ENCODE results near the gene PPP2R2D. TPM values are rescaled to one million over a fixed set of nuclear protein-coding genes. Genes with fewer than 3 reads are reported as not detected.
A peak's percentile ranks its signal among the peaks of the same experiment; 100 is the strongest.
"Not testable (repeated sequence)": the region's sequence is repeated elsewhere in the genome, so short reads cannot be mapped to it uniquely, and the experiment has no call there.

PPP2R2D gene
- total RNA-seq, 1 experiment from 2014 or later = 21.3 TPM

GRCh38 chr10:131948501-131948900, 47.7 kb downstream of the PPP2R2D start:
- no peak for DNase-seq (ENCODE audit: low spot score)

GRCh38 chr10:131949041-131949862, 48.4 kb downstream of the PPP2R2D start:
- no peak for DNase-seq (ENCODE audit: low spot score)

DNA sequence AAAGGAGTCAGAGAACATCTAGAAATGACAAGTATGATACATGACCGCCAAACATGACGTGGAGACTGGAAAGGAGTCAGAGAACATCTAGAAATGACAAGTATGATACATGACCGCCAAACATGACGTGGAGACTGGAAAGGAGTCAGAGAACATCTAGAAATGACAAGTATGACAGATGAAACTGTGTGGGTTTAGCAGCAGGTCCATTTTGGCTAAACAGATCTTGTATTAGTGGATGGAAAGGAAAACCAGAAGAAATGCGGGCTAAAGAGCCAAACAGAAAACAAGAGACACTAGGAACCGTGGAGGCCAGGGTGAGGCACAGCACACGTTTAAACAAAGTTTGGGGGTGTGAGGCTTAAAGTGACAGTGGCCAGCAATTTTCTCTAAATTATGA, 49.1 kb downstream of the PPP2R2D start:
- DNase-seq (ENCODE audit: low spot score) = not testable (repeated sequence)

DNA sequence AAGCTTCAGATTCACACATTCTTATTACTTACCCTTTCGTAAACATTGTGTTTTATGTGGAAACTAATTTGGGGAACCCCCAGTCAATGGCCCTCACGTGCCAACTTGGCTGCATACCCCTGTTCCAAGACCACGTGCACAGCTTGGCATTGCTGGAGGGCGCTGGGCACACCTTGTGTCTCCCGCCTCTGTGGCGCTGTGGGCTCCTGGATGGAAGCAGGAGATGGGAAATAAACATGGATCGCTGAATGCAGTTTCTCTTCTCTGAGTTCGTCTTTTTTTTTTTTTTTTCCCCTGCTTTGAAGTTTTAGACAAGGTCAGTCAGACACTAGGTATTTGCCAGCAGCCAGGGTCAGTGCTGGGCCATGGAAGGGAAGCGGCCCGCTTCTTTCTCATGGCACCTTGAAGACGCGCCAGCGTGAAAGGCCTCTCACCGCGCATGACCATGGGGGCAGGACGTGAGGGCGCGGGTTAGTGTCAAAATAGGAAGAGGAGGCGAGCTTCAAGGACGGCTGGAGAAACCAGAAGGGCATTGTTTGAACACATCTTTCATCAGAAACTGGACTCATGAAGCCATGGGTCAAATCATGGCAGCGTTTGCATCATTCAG, 53.7 kb downstream of the PPP2R2D start:
- DNase-seq (ENCODE audit: low spot score) = no peak

DNA sequence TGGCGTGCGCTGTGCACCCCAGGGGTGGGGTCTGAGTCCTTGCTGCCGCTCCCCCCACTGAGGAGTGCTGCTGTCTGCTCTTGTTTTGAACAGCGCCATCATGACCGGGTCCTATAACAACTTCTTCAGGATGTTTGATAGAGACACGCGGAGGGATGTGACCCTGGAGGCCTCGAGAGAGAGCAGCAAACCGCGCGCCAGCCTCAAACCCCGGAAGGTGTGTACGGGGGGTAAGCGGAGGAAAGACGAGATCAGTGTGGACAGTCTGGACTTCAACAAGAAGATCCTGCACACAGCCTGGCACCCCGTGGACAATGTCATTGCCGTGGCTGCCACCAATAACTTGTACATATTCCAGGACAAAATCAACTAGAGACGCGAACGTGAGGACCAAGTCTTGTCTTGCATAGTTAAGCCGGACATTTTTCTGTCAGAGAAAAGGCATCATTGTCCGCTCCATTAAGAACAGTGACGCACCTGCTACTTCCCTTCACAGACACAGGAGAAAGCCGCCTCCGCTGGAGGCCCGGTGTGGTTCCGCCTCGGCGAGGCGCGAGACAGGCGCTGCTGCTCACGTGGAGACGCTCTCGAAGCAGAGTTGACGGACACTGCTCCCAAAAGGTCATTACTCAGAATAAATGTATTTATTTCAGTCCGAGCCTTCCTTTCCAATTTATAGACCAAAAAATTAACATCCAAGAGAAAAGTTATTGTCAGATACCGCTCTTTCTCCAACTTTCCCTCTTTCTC, 55.0 kb downstream of the PPP2R2D start:
- DNase-seq (ENCODE audit: low spot score) = no peak

DNA sequence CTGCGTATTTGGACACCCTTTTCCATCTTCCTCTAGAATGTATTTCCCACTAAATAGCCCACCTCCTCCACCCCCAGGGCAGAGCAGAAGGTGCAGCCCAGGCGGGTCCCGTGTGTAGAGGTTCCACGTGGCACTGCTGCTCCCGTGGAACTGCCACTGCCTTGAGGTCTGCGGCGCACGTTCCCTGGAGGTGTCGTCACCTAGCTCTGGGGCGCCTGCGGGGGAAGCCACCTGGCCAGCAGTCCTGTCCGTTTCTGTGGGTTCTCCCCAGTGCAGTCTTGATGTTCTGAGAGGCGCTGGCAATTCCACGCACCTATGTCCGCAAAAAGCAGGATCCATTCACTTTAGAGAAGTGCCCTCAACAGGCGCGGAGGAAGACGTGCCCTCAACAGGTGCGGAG, 59.0 kb downstream of the PPP2R2D start:
- no peak for DNase-seq (ENCODE audit: low spot score)

GRCh38 chr10:131960631-131961046, 59.8 kb downstream of the PPP2R2D start:
- DNase-seq (ENCODE audit: low spot score) = no peak

GRCh38 chr10:131961047-131961776, 60.4 kb downstream of the PPP2R2D start:
- no peak for DNase-seq (ENCODE audit: low spot score)

GRCh38 chr10:131961777-131962662, 61.2 kb downstream of the PPP2R2D start:
- peak; percentile 60 for DNase-seq (ENCODE audit: low spot score)

DNA sequence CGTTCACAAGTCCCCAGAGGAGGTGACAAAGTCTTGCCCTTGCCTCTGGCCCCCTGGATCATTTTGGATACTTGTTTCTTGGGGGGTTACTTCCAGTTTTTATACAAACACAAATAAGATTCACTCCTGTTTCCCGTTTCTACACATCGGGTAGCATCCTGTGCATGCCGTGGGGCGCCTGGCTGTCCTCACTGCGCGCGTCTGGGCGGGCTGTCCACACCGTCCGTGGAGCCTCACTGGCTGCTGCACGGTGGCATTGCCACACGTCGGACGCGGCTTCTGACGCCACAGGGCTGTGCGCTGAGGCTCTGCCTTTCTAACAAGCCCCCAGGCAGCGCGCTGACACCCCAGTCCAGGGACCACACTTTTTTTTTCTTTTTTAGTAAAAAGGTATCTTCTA, 62.5 kb downstream of the PPP2R2D start:
- DNase-seq (ENCODE audit: low spot score) = no peak

DNA sequence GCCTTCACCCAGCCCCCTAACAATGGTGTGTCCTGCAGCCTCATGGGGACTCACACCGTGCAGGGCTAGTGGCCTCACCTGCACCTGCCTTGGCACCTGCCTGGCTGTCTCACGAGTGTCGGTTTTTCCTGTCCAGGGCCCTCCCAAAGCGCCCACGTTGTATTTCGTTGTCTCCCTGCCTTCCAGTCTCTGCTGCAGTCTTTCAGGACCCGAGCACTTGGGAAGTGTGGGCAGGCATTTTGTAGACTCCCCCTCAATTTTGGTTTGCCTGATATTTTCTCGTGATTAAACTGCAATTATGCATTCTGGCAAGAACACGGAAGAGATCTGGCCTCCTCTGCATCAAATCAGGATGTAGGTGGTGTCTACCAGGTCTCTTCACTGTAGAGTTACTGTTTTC, 63.0 kb downstream of the PPP2R2D start:
- DNase-seq (ENCODE audit: low spot score) = no peak

DNA sequence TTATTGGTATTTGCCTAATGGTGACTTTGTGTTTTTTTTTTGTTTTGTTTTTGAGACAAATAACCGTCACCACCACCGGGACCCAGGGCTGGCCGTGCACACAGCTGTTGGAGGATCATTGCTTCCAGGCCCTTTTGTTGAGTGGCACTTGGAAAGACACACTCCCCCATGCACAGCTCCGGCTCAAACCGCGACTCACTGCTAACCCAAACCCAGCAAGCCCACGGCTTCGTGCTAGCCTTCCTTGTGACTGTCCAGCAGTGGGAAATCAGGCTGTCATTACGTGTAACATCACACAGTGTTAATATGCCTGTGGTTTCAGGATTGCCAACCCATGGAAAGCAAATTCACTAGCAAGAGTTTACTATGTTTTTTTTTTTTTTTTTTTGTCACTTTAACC, 63.5 kb downstream of the PPP2R2D start:
- no peak for DNase-seq (ENCODE audit: low spot score)

DNA sequence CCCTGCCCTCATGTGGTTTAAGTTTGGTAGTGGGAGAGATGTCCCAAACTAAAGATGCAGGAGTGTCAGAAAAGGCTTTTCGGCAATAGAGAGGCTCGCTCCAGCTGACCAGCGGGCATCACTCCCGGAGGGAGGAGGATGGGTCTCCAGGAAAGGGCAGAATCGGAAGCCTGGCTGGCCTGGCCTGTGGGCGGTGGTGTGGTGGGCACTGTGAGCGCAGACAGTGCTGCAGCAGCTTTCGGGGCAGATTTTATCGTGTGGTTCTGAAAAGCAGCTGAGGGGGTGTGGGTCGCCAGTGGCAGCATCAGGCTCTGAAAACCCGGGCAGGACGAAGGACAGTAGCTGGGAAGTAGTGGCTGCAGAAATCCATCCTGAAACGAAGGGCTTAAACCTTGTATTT, 68.1 kb downstream of the PPP2R2D start:
- no peak for DNase-seq (ENCODE audit: low spot score)

DNA sequence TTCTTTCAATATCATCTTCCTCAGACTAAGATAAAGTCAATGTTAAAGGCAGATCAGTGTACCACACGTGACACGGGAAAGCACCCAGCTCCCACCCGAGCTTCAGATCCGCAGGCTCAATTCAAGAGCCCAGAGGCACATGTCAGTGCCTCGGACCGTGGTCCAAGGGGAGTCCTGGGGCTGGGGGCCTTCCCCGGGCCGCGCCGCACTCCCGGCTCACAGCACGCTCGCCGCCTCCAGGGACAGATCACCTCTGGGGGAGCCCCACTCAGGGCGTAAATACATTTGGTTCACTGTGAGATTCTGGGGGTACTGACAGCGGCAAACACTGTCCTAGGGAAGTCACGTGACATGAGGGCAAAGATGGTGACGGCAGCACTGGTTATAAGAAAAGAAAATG, 70.1 kb downstream of the PPP2R2D start:
- DNase-seq (ENCODE audit: low spot score) = no peak

GRCh38 chr10:131971591-131971990, 70.8 kb downstream of the PPP2R2D start:
- no peak for DNase-seq (ENCODE audit: low spot score)

DNA sequence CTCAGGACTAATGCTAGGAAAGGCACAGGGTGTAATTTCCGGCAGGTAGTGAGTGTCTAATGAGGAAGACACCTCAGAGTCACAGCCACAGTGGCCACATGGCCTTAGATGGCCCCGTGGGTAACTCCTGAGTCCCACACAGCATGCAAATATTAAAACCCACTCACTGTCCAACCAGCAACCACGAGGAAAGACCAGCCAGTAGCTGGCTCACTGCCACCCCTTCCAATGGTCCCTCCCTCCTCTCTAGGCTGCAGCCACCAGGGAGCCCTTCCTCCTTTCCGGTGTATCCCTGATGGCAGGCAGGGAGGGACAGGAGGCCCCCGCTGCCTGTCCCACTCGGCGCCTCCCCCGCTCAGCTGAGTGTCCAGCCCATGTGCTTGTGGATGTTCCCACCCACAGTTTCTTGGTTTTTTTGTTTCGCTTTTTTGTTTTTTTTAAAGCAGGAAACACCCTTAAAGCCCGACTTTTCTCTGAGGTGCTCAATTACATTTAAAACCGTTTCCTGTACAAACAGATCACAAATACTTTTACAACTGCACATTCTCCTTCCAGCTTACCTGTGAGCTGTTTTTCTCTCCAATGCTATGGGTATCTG, 71.8 kb downstream of the PPP2R2D start:
- DNase-seq (ENCODE audit: low spot score) = peak; percentile 59

DNA sequence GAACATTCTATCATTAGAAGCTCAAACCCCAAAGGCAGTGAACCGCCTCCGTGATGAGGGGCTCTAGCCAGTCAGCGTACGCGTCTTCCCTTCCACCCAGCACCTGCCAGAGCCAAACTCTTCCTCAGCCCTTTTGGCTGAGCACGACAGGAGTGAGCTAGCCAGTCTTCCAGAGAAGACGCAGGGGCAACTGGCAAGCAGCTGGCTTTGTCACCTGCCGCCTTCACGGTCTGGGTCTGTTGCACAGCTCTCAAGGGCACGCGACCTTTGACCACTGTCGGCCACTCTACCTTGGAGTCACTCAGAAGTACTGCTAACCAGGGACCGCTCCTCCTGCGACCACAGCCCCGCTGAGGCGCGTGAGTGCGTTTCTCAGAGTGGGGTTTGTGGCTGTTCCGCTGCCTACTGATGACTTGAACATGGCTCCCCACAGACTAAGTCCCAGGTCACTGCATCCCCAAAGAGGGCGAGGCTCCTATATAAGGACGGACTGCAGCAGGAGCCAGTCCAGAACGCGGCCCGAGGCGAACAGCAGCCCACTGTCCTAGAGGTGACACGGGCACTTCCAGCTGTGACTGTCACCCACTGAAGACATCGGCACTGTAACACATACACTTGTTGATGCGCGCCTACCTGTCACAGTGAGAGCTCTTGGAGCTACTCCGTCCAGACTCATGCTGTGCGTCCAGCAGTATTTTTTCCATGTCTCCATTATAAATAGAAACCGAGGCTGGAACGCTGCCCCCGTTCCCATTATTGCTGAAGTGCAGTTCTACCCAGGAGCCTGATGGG, 72.5 kb downstream of the PPP2R2D start:
- no peak for DNase-seq (ENCODE audit: low spot score)

GRCh38 chr10:131974034-131974817, 73.4 kb downstream of the PPP2R2D start:
- no peak for DNase-seq (ENCODE audit: low spot score)

DNA sequence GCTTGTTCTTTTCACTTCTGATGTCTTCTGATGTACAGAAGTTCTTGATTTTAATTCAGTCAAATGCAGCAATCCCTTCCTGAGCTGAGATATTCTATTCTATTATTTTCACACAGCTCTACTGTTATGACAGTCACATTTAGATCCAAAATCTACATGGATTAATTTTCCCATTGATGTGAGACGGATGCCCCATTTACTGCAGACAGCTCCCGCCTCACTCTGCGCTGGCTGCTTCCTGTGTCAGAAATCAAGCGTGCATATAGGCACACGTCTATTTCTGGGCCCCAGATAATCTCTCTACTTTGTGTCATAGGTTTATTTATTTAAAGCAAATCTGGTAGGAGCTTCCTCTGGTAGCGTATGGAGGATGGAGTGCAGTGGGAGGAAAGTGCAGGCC, 74.2 kb downstream of the PPP2R2D start:
- DNase-seq (ENCODE audit: low spot score) = no peak
